Activated naive CD4-positive, alpha-beta T cell treated with anti-CD3 and anti-CD28 coated beads, Interleukin-2, amount 50 U/mL, for 24 hours (primary cell): ENCODE data around the gene GSE1.

ENCODE experiments used
- H3K27ac Mint-ChIP-seq: one replicate; pipeline ENCODE4 v1.8.0; 2021; ENCODE audit warnings: mild to moderate bottlenecking, mixed read lengths
- H3K27me3 Mint-ChIP-seq: one replicate; pipeline ENCODE4 v1.8.0; 2021; ENCODE audit warnings: mixed read lengths
- H3K36me3 Mint-ChIP-seq: one replicate; pipeline ENCODE4 v1.8.0; 2021; ENCODE audit warnings: mixed read lengths
- H3K4me1 Mint-ChIP-seq: one replicate; pipeline ENCODE4 v1.8.0; 2021; ENCODE audit warnings: mixed read lengths
- H3K4me3 Mint-ChIP-seq: one replicate; pipeline ENCODE4 v1.8.0; 2021; ENCODE audit warnings: mild to moderate bottlenecking, mixed read lengths
- H3K9me3 Mint-ChIP-seq: one replicate; pipeline ENCODE4 v1.8.0; 2021; ENCODE audit warnings: mixed read lengths

GSE1 gene

DNA sequence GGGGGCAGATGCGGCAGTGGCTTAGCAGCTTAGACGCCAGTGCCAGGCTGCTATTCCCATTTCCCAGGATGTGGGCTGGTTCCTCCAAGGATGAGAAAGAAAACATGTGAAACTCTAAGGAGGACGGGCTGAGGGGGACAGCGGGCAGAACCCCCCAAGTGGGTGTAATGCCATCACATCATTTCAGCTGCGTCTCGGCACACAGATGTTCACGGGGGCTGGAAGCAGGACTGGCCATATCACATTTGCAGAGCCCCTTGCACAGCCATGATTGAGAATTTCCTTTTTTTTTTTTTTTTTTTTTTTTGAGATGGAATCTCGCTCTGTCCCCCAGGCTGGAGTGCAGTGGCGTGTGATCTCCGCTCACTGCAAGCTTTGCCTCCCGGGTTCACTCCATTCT, 90.9 kb downstream of the GSE1 start:
- no peak overlapping the region for H3K4me3 Mint-ChIP-seq
- H3K4me1 Mint-ChIP-seq, result no peaks in the 10 kb centered on the region
- no peaks in the 10 kb centered on the region for H3K36me3 Mint-ChIP-seq
- no peaks in the 10 kb centered on the region for H3K27me3 Mint-ChIP-seq
- H3K9me3 Mint-ChIP-seq, result no peaks in the 10 kb centered on the region
- H3K27ac Mint-ChIP-seq, result no peak overlapping the region

DNA sequence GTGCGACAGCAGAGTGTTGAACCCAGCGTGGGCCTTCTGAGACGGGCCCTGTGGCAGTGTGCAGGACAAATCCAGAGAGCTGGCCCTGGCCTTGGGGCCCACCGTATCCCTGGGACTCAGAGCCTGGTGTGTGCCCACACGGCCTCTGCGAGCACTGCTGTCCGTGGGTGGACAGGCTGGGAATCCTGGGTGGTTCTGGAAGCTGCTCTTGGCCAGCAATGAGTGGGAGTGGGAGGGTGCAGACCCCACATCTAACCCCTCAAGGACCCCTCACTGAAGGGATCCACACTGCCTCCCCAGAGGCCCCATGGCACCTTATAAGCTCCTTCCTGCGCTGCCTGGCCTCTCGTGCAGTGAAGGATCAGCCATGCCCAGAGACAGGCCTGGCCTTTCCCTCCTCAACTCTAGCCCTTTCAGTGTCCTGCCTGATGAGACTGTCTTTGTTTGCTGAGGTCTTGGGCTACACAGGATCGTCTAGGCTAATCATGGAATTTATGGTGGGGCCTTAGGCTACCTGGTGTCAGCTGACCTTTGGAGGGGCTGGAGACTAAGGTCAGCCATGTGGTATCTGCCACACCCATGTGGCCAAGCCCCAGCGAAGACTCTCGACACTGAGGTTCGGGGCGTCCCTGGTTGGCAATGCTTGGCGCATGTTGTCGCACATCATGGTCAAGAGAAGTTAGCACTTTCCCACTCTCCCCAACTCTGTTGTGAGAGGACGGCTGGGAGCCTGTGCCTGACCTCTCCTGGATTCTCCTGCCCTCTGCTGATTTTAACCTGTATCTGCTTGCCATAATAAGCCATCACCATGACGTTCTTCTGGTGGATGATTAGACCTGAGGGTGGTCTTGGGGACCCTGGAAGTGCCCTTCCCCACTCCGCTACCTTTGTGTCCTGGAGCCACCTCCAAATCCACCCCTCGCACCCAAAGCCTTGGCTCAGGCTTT, 92.1 kb downstream of the GSE1 start:
- Mint-ChIP-seq H3K27ac (no peak overlapping the region), H3K4me1 (no peaks in the 10 kb centered on the region)

DNA sequence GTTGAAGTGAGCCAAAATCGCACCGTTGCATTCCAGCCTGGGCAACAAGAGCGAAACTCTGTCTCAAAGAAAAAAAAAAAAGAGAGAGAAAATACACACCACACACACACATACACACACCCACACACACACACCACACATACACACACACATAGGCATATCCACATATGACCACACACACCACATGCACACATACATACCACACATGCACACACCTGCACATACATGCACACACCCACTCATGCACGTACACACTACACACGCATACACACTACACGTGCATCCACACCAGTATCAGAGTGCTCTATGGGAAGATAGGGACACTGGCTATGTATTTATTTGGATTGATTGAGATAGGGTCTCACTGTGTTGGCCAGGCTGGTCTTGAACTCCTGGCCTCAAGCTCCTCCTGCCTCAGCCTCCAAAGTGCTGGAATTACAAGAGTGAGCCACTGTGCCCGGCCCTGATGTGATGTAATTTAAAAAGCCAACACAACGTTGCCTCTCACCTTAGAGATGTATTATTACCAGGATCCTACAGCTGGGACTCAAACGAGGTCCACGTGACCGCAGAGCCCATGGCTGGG, 93.4 kb downstream of the GSE1 start:
- no peaks in the 10 kb centered on the region for H3K36me3 Mint-ChIP-seq
- no peak overlapping the region for H3K27ac Mint-ChIP-seq
- no peaks in the 10 kb centered on the region for H3K27me3 Mint-ChIP-seq
- H3K4me1 Mint-ChIP-seq, result no peaks in the 10 kb centered on the region
- no peaks in the 10 kb centered on the region for H3K9me3 Mint-ChIP-seq
- H3K4me3 Mint-ChIP-seq, result no peak overlapping the region

More for the DNA sequence above, 92.1 kb downstream of the GSE1 start:
- H3K36me3 Mint-ChIP-seq, result no peaks in the 10 kb centered on the region
- no peaks in the 10 kb centered on the region for H3K9me3 Mint-ChIP-seq
- no peaks in the 10 kb centered on the region for H3K27me3 Mint-ChIP-seq
- H3K4me3 Mint-ChIP-seq, result no peak overlapping the region

DNA sequence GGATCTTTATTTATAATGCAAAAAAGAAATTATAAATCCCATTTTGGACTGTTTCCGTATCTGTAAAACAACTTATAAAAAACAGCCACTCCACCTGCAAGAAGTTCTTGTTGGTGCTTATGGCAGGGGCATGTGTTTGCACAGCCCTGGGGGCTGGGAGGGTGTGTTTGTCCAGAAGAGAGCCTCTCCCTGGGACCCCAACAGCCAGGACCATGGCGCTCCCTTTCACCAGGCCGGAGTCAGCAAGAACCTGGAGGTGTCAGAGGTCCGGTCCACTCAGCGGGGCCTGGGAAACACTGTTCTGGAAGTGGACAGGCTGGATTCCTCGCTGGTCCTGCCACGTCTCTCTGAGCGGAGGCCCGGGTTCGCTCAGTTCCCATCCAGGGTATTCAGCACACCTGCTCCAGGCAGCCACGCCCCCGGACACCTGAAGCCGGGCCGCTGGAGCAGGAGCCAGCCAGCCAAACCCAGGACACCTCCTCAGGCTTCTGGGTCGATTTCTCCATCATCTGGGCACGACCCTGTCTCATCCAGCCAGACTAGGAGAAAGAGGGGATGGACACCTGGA, 94.5 kb downstream of the GSE1 start:
- Mint-ChIP-seq H3K4me3 (no peak overlapping the region), H3K4me1 (no peaks in the 10 kb centered on the region), H3K9me3 (no peaks in the 10 kb centered on the region), H3K36me3 (peaks cover 2% of the 10 kb centered on the region), H3K27me3 (no peaks in the 10 kb centered on the region), H3K27ac (no peak overlapping the region)

DNA sequence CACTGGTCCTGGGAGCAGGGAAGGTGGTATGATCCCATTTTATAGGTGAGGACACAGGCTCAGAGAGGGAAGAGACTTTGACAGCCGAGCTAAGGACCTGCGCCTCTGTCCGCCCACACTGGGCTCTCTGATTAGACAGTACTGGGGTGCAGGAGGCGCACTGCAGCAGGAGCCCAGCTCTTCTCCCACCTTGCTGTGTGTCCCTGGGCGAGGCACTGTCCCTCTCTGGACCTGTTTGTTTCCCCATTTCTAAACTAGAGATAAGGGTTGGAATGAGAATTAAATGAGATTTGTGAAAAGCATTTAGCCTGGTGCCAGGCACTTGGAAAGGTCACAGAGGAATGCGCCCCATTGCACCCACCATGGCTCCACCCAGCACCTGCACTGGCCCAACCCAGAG, 95.2 kb downstream of the GSE1 start:
- no peaks in the 10 kb centered on the region for H3K9me3 Mint-ChIP-seq
- H3K4me1 Mint-ChIP-seq, result no peaks in the 10 kb centered on the region
- H3K36me3 Mint-ChIP-seq, result peaks cover 6% of the 10 kb centered on the region
- no peak overlapping the region for H3K4me3 Mint-ChIP-seq
- H3K27ac Mint-ChIP-seq, result no peak overlapping the region
- no peaks in the 10 kb centered on the region for H3K27me3 Mint-ChIP-seq

DNA sequence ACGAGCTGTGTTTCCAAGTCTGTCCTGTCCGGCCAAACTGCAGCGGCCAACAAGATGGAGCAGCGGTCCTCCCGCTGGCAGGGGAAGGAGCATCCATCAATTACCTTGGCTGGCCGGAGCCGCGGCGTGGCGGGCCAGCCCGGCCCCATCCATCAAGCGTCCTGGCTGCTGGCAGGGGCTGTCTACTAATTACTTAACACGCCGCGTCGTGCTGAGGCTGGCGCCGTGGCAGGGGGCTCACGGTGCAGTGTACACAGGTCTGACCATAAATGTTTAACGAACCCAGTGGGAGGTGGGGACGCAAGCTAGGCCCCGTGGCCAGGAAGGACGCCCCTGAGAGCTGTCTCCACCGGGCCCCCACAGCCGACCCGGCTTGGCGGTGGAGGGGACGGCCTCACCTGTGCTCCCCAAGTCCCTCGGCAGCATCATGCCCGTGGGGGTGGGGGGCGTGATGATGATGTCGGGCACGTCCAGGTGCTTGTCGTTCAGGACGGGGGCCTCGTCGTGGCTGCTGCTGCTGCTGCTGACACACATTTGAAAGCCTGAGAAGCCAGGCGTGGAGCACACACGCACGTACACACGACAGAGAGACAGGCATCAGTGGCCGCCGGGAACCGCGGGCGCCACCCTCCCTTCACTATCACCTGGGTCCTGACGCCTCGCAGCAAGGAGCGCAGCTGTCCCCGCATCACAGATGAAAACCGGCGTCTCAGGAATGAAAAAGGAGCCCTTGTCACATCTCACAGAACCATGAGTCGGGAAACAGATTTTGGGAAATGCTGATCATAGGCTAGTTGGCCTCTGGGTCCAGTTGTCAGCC, 96.9 kb downstream of the GSE1 start:
- Mint-ChIP-seq H3K9me3 (no peaks in the 10 kb centered on the region), H3K4me1 (no peaks in the 10 kb centered on the region), H3K4me3 (no peak overlapping the region), H3K36me3 (peaks cover 6% of the 10 kb centered on the region), H3K27ac (no peak overlapping the region), H3K27me3 (no peaks in the 10 kb centered on the region)

DNA sequence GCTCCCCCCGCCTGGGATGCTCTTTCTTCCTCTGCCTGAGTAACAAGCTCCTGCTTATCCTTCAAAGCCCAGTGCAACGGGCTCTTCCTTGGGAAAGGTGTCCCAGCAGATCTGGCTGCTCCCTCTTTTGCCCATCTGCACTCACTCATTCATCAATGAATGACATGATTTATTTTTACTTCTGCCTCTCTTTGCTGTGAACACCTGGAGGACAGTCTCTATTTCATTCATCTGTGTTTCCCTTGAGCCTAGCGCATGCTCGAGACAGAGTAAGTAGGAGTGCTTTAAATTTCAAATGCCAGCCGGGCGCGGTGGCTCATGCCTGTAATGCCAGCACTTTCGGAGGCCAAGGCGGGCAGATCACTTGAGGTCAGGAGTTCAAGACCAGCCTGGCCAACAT, 97.6 kb downstream of the GSE1 start:
- Mint-ChIP-seq H3K4me1 (peaks cover 7% of the 10 kb centered on the region), H3K36me3 (peaks cover 6% of the 10 kb centered on the region), H3K9me3 (no peaks in the 10 kb centered on the region), H3K4me3 (no peak overlapping the region), H3K27me3 (no peaks in the 10 kb centered on the region), H3K27ac (no peak overlapping the region)

DNA sequence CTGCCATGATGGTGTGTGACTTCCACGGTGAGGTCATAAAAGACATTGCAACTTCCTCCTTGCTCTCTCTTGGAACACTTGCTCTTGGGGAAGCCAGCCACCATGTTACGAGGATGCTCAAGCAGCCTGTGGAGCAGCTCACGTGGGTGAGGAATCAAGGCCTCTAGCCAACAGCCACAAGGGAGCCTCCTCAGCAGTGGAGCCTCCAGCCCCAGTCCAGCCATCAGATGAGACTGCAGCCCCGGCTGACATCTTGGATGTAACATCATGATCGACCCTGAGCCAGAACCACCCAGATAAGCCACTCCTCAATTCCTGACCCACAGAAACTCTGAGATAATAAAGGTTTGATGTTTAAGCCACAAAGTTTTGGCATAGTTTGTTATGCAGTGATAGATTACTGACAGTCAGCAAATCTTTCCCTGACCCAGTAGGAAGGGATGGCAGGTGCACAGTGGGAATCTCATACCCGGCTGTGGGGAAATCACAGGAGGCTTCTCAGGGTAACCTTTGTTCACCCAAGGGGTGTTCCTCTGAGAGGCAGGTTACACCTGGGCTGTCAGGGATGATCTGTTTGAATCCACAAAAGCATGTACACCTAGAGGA, 99.0 kb downstream of the GSE1 start:
- Mint-ChIP-seq H3K27ac (no peak overlapping the region), H3K4me3 (no peak overlapping the region), H3K4me1 (peaks cover 10% of the 10 kb centered on the region), H3K9me3 (no peaks in the 10 kb centered on the region), H3K27me3 (no peaks in the 10 kb centered on the region), H3K36me3 (peaks cover 6% of the 10 kb centered on the region)

DNA sequence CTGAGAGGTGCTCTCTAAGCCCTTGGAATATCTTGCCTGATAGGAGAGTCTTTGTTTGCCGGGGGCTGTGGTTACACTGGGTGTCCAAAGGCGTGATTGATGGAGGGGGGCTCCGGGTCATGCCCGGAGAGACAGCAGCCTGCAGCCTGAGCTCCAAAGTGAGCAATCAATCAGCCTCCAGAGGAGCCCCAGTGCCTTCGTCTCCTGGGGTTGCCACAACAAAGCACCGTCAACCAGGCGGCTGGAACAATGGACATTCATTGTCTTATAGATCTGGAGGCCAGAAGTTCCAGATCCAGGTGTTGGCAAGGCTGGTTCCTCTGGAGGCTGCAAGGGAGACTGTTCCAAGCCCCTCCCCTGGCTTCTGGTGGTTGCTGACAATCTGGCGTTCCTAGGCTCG, 99.7 kb downstream of the GSE1 start:
- H3K27ac Mint-ChIP-seq, result no peak overlapping the region
- H3K4me1 Mint-ChIP-seq, result peaks cover 12% of the 10 kb centered on the region
- H3K9me3 Mint-ChIP-seq, result no peaks in the 10 kb centered on the region
- no peak overlapping the region for H3K4me3 Mint-ChIP-seq
- H3K36me3 Mint-ChIP-seq, result peaks cover 6% of the 10 kb centered on the region
- no peaks in the 10 kb centered on the region for H3K27me3 Mint-ChIP-seq

DNA sequence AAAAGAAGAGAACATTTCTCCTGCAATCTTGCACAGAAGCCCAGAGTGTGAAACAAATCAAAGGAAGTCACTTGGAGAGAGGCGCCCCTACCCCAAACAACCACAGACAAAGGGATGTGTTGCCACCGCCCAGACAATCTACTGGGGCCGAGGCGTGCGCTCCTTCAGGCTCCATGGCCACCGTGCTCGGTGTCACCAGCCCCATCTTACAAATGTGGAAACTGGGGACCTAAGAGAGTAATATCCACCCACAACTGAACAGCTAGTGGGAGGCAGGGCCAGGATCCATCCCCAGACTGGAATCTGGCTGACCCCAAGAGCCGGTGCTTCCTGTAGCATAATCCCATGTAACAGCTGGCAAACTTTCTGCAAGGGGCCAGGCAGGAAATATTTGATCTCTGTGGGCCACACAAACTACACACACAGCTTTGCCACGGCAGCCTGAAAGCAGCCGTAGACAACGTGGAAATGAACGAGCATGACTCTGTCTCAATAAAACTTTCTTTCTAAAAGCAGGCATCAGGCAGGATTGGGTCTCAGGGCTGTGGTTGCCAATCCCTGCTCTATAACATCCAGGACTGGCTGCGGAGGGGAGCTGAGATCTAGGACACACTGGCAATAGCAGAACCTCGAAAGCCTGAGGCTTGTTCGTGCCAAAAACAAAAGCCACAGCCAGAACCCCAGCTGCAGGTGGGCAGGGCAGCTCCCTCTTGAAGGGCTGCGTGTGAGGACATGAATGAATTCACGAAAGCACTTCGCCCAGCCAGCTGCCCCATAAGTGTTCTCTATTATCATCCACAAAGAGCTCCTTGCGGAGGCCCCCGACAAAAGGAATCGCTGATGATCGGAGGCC, 102.3 kb downstream of the GSE1 start:
- peaks cover 6% of the 10 kb centered on the region for H3K36me3 Mint-ChIP-seq
- no peaks in the 10 kb centered on the region for H3K9me3 Mint-ChIP-seq
- H3K4me1 Mint-ChIP-seq, result peaks cover 16% of the 10 kb centered on the region
- H3K4me3 Mint-ChIP-seq, result no peak overlapping the region
- H3K27ac Mint-ChIP-seq, result no peak overlapping the region
- H3K27me3 Mint-ChIP-seq, result no peaks in the 10 kb centered on the region

DNA sequence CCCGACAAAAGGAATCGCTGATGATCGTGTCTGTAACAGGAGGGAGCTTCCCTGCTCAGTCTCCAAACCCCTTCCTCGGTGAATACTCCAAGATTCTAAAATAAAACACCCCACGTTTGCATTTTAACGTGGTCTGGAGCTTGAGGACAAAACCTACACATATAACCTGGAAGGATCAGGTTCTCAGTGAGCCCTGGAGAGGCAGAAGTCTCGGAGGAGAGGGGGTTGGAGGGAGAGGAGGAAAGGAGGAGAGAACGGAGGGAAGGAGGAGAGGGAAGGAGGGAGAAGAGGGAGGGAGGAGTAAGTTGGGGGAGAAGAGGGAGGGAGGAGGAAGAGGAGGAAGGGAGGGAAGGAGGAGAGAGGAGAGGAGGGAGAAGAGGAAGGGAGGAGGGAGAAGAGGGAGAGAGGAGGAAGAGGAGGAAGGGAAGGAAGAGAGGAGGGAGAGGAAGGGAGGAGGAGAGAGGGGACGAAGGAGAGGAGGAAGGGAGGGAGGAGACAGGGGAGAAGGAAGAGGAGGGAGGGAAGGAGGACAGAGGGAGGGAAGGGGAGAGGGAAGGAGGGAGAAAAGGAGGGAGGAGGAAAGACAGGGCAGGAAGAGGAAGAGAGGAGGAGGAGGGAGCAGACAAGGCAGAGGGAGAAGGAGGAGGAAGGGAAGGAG, 103.0 kb downstream of the GSE1 start:
- Mint-ChIP-seq H3K4me3 (no peak overlapping the region), H3K9me3 (no peaks in the 10 kb centered on the region), H3K27ac (no peak overlapping the region), H3K4me1 (peaks cover 16% of the 10 kb centered on the region), H3K27me3 (no peaks in the 10 kb centered on the region), H3K36me3 (peaks cover 6% of the 10 kb centered on the region)

DNA sequence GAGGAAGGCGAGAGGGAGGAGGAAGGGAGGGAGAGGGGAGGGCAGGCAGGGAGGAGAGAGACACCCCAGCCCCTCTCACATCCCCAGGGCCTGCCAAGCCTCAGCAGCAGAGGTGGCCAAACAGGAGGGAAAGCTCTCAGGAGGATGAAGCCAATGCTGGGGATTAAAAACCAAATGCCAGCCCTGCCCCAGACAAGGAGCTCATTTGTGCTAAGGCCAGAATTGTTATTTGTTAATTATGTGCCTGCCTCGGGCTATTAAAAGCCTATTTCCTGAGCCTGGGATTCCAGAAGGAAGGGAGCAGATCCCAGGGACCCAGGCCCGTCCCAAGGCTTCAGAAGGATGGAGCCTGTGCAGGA, 103.5 kb downstream of the GSE1 start:
- Mint-ChIP-seq H3K4me3 (no peak overlapping the region), H3K4me1 (peaks cover 16% of the 10 kb centered on the region), H3K9me3 (no peaks in the 10 kb centered on the region), H3K27ac (no peak overlapping the region), H3K36me3 (peaks cover 6% of the 10 kb centered on the region), H3K27me3 (no peaks in the 10 kb centered on the region)

DNA sequence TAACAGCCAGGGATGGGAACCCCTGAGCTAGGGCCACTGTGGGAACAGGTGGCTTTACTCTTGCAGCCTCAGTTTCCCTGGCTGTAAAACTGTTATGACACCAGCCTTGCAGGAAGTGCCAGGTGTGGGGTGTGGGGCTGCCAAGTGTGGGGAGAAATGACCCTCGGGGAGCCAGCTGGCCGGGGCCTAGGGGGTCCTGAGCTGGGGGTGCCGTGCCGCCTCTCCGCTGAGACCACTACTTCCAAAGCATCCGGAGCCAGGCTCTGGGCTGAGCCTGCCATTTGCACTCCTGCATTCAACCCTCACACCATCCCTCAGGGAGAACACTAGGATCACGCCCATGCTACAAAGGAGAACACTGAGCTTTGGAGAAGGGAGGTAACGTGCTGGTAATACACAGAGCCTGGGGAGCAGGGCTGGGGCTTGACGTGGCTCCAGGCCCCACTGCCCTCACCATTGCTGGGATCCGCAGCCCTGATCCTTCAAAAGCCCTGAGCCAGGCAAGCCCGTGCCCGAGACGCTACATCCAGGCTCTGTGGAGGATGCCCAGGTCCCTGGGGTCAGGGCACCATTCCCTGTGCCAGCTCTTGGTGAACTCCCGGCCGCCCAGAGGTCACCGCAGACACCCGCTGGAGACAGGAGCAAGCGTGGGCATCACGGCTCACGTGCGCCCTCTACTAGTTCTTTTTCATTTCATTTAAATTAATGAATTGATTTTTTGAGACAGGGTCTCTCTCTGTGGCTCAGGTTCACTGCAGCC, 104.5 kb downstream of the GSE1 start:
- H3K27me3 Mint-ChIP-seq, result no peaks in the 10 kb centered on the region
- peaks cover 5% of the 10 kb centered on the region for H3K36me3 Mint-ChIP-seq
- H3K4me3 Mint-ChIP-seq, result no peak overlapping the region
- H3K9me3 Mint-ChIP-seq, result no peaks in the 10 kb centered on the region
- H3K4me1 Mint-ChIP-seq, result peaks cover 16% of the 10 kb centered on the region
- no peak overlapping the region for H3K27ac Mint-ChIP-seq

DNA sequence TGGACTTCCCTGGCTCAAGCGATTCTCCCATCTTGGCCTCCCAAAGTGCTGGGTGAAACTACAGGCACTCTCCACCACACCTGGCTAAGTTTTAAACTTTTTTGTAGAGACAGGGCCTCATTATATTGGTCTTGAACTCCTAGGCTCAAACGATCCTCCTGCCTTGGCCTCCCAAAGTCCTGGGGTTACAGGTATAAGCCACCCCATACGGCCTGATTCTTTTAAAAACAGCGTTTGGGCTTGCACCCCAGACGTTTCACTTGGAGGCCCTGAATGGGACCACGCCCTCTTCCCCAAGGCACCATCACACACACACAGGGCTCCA, 105.0 kb downstream of the GSE1 start:
- Mint-ChIP-seq H3K9me3 (no peaks in the 10 kb centered on the region), H3K4me3 (no peak overlapping the region), H3K27me3 (no peaks in the 10 kb centered on the region), H3K4me1 (peaks cover 16% of the 10 kb centered on the region), H3K27ac (no peak overlapping the region), H3K36me3 (peaks cover 1% of the 10 kb centered on the region)
